ENCODE results near the gene MPZL1.

DNA sequence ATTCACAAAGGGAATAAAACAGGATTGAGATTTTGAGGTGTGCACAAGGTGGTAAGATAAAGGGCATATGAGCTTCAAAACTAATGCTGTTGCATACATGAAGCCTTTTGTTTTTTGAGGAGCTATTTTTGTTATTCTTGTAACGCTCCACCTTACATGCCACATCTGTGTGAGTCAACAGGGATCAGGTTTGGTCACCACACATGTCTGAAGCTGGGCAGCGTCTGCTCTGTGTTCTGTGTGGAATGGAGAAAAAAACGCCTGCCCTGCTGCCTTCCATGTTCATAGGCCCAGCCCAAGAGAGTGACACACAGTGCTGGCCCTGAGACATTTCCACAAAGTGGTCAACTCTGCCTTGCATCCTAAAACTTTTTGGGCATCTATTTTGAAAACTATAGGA is 67.7 kb downstream of the MPZL1 start:
- TF ChIP-seq RARB (CRISPR knock-in tag; IDR thresholded peaks at IDR 0.05), result no peak
- TF ChIP-seq ARNTL (CRISPR knock-in tag; IDR thresholded peaks at IDR 0.05; ENCODE audit: borderline replicate concordance, low read depth), result no peak
- TF ChIP-seq ZC3H10 (CRISPR knock-in tag; IDR thresholded peaks at IDR 0.05), result no peak
- no peak for TF ChIP-seq BACH2 (CRISPR knock-in tag; IDR thresholded peaks at IDR 0.05; ENCODE audit: borderline replicate concordance)
- no peak for TF ChIP-seq ZFP30 (CRISPR knock-in tag; IDR thresholded peaks at IDR 0.05)
- no peak for TF ChIP-seq CREB5 (CRISPR knock-in tag; IDR thresholded peaks at IDR 0.05; ENCODE audit: low read depth)
- no peak for TF ChIP-seq PATZ1 (CRISPR knock-in tag; IDR thresholded peaks at IDR 0.05; ENCODE audit: borderline replicate concordance)
- TF ChIP-seq, protein P1, sequence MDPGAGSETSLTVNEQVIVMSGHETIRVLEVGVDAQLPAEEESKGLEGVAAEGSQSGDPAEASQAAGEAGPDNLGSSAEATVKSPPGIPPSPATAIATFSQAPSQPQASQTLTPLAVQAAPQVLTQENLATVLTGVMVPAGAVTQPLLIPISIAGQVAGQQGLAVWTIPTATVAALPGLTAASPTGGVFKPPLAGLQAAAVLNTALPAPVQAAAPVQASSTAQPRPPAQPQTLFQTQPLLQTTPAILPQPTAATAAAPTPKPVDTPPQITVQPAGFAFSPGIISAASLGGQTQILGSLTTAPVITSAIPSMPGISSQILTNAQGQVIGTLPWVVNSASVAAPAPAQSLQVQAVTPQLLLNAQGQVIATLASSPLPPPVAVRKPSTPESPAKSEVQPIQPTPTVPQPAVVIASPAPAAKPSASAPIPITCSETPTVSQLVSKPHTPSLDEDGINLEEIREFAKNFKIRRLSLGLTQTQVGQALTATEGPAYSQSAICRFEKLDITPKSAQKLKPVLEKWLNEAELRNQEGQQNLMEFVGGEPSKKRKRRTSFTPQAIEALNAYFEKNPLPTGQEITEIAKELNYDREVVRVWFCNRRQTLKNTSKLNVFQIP (CRISPR knock-in tag; IDR thresholded peaks at IDR 0.05; ENCODE audit: borderline replicate concordance, low read depth), result no peak
